HG03520 (cell line): ENCODE measurements around the gene AUTS2.

Source experiments
- ATAC-seq: cut with Tn5 transposase; IDR thresholded peaks from one replicate; pipeline ENCODE4 v1.9.1; 2021; ENCODE audit warnings: mild to moderate bottlenecking, moderate library complexity; ENCODE audit not compliant: unreplicated experiment

Gene AUTS2

GRCh38 chr7:70047384-70047783, 449.1 kb downstream of the AUTS2 start:
- ATAC-seq: no peak

GRCh38 chr7:70047891-70048448, 449.7 kb downstream of the AUTS2 start:
- ATAC-seq: no peak

- no peak for ATAC-seq
Observed at GRCh38 chr7:70051726-70052125, 453.5 kb downstream of the AUTS2 start.

GRCh38 chr7:70052691-70053090, 454.4 kb downstream of the AUTS2 start:
- no peak for ATAC-seq

- no peak for ATAC-seq
Observed at GRCh38 chr7:70053421-70053820, 455.1 kb downstream of the AUTS2 start.

GRCh38 chr7:70053989-70054388, 455.7 kb downstream of the AUTS2 start:
- ATAC-seq: no peak

- no peak for ATAC-seq
Observed at GRCh38 chr7:70056363-70056762, 458.1 kb downstream of the AUTS2 start.

- no peak for ATAC-seq
Observed at GRCh38 chr7:70060298-70061068, 462.2 kb downstream of the AUTS2 start.

- no peak for ATAC-seq
Observed at GRCh38 chr7:70063371-70063770, 465.1 kb downstream of the AUTS2 start.

- no peak for ATAC-seq
Observed at GRCh38 chr7:70063927-70064326, 465.7 kb downstream of the AUTS2 start.

- no peak for ATAC-seq
Observed at GRCh38 chr7:70066844-70067243, 468.6 kb downstream of the AUTS2 start.

GRCh38 chr7:70068531-70068930, 470.3 kb downstream of the AUTS2 start:
- ATAC-seq: no peak

GRCh38 chr7:70069977-70070376, 471.7 kb downstream of the AUTS2 start:
- ATAC-seq: no peak

GRCh38 chr7:70071766-70072165, 473.5 kb downstream of the AUTS2 start:
- no peak for ATAC-seq

- no peak for ATAC-seq
Observed at GRCh38 chr7:70072220-70072619, 473.9 kb downstream of the AUTS2 start.

- no peak for ATAC-seq
Observed at GRCh38 chr7:70076325-70076724, 478.1 kb downstream of the AUTS2 start.

GRCh38 chr7:70082099-70082611, 483.9 kb downstream of the AUTS2 start:
- ATAC-seq: no peak

GRCh38 chr7:70091362-70091761, 493.1 kb downstream of the AUTS2 start:
- no peak for ATAC-seq

GRCh38 chr7:70092314-70093204, 494.3 kb downstream of the AUTS2 start:
- ATAC-seq: no peak

- ATAC-seq: no peak
Observed at GRCh38 chr7:70093205-70093904, 495.1 kb downstream of the AUTS2 start.

- ATAC-seq: no peak
Observed at GRCh38 chr7:70094831-70095230, 496.6 kb downstream of the AUTS2 start.
